ENCODE results near the gene NHERF1.

Gene NHERF1

DNA sequence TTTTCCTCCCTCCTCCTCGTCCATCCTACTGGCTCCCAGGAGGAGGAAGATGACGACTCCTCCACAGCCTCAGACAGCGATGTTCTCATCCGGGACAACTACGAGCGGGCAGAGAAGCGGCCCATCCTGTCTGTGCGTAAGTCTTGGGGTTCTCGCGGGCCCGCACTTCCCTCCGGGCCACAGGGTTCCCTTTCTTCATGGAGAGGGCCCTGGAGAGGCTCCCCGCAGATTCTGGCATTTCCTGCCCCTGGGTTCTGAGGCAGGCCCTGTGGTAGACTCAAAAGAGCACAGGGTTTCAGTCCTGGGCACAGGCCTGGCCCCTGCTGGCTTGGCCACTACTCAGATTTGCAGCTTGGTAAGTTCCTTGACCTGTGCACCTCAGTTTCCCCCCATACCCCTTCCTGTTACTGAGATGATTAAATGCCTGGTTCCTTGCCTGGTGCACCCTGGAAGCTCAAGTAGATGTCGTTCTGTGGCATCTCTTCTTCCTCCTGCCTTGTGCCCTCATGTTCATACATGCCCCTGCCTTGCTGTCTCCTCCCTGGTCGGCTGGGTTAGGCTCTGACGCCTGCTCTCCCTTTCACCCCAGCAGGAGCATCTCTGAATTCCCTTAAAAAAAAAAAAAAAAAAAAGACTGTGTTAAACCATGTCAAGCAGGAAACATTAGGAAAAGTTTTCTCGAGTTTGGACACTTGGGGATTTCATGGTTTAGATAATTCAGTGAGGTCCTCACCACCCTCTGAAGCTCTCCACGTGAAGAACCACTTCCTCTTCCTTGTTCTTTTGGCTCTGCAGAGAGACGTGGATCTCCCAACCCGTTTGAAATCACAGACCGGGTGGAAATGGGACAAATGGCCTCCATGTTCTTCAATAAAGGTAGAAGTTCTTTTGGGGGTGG is 42.0 kb downstream of the NHERF1 start:
- no peak for DNase-seq

DNA sequence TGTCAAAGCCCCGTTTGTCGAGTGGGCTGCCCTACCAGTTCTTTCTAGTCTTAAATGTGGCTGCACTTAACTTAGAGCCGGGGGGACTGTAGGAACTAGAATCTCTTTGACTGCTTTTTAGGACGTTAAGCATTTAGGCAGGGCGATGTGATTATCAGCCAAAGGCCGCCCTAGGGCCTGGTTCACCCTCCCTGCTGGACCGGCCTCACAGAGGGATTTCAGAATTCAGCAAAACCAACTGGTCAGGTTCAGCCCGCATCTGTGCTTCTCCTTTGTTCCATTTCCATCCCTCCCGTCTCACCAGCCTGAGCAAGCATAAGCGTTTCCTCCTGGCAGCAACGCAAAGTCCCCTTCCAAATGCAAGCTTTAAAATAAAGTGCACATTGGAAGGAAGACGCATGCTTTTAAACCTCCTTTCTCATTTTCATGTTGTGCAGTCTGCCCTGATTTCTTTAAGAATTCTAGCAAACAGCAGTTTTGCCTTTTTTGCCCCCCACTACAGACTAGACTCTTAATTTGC is 44.2 kb downstream of the NHERF1 start:
- no peak for DNase-seq

DNA sequence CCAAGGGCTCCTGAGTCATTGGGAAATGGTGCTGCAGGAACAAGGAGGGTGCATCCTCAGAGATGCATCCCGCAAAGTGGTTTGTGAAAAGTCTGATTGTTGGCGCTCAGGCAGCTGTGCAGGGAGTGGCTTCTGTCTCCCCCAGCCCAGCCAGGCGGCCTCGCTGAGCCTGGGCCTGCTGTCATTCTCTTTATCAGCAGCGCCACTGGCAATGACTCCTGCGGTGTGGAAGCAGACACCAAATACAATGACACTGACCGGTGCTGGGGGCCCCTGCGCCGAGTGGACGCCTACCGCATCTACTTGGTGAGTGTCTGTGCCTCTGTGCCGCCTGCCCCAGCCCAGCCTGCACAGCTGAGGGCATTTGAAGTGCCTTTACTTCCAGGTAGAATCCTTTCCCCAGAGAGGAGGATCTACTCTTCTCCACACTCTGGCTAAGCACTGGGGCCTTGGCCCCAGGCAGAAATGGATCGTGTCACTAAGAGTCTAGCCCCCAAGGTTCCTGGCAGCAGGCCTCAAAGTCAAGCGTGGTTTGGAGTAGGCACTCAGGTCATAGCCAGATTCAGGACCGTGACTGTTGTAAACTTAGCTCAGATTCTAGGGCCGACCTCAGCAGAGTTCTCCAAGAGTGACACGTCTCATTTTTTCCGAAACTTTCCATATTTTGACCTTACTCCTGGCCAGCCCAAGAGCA is 47.0 kb downstream of the NHERF1 start:
- no peak for DNase-seq

DNA sequence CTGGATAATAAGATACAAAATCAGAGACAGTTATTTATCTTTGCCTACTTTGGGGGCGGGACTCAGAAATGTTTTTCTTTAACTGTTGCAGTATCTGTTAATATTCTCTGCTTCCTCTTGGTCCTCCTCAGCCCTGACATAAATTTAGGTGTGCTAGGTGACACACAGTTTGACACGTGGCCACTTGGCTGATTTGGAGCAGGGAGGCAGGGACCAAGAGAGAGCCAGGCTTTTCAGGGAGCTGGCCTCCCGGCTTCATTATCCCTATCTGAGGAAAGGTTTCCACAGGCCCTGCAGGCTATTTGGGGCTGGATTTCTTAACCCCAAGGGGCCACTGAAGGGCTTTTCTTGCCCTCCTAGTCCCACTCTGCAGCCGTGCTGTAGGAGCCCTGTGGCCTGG is 47.8 kb downstream of the NHERF1 start:
- DNase-seq, result no peak

DNA sequence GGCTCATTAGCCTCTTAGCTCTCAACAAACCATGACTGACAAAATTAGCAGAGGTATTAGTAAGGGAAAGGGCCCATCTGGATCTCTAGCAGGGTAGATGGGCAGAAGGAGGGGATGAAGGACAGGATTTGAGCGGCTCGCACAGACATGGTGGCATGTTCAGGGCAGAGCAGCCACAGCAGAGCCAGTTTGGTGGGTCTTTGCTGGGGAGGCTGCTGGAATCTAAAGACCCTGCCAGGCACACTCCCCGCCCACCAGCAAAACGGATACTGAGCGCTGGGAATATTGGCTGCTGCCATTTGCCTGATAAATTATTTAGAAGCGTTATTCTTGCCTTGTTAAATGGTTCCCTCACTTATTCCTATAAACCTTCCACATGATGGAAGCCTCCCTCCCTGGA is 48.4 kb downstream of the NHERF1 start:
- no peak for DNase-seq

DNA sequence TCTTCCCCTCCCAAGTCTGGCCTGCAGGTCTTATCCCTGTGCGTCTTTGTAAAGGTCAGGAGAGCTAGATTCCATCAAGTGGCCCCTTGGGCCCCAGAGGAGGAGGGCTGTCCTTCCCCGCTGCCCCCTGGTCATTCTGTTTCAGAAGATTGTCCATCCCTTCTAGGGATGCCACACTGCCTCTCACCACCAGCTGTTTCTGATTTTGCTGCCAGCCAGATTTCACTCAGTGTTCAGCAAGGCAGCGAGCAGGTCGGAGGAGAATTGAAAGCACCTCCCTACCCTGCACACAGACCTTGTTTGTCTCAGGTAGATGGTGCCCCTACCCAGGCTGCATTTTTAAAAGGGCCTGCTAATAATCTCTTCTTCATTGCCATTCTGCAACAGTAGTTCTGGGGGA is 49.4 kb downstream of the NHERF1 start:
- no peak for DNase-seq

DNA sequence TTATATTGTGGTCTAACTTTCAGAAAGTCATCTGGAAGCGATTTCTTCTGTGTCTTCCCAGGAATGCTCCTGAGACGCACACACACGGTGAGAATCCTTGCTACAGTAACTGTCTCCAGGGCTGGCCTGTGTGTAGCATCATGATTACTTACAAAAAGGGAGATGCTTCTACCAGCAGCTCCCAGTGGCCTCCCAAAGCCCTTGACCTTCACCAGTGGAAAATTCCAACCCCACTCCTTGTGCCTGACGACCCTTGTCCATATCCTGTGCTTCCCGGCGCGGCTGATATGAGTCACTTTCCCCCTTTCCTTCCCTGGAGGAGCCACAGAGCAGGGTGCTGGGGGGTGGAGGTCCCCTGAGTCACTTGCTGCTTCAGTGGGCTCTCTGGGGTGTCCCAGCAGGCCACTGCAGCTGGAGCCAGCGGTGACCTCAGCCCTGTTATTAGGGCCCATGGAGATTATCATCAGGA is 49.8 kb downstream of the NHERF1 start:
- no peak for DNase-seq

DNA sequence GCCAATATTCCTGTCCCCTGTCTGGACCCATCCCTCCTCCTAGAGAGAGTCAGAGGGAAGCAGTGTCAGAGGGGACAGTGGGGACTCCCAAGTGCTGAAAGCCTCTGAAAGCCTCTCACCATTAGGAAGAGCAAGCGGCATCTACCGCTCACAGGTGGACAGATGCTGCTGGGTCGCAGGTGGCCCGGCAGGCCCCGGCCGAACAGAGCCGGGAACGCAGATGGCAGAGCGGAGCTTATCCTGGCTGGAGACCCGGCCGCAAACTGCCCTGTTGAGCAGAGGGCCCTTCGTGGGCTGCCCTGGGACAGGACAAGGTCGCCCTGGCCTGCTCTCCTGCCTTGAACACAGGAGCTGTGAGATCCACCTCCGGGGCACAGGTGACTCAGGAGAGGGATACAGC is 50.7 kb downstream of the NHERF1 start:
- DNase-seq, result no peak

DNA sequence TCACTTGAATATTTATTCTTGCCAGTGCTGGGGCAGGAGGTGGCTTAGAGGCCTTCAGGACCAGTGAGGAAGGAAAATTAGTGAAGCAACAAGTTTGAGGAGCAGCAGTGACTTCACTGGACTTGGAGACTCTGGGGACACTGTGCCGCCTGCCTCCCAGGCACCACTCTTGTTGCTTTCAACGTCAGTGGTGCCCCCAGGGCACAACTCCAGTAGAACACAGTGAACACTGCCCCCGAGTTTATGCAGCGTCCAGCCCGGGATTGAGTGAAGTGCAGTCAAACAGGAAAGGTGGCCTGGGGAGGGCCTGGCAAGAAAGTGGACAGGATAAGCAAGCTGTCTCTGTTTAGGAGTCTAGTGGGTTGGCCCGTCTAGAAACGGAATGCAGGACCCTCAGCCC is 52.1 kb downstream of the NHERF1 start:
- no peak for DNase-seq

DNA sequence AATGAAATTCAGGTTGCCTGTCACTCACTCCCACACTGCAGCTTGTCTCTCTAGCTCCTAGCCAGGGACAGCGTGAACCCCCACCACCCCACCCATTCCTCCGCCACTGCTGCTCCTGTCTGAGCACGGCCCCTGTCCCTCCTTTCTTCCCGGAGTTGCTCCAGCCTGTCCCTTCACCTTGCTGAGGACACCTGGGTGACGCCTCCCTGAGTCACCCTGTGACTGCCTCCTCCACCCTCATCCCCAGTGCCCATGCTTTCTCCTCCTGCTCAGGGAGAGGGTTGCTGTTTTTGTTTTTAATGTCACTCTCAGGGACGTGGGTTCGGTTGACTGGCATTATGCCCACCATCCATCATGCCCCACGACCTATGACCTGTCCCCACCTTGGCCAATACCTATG is 53.5 kb downstream of the NHERF1 start:
- DNase-seq, result no peak

DNA sequence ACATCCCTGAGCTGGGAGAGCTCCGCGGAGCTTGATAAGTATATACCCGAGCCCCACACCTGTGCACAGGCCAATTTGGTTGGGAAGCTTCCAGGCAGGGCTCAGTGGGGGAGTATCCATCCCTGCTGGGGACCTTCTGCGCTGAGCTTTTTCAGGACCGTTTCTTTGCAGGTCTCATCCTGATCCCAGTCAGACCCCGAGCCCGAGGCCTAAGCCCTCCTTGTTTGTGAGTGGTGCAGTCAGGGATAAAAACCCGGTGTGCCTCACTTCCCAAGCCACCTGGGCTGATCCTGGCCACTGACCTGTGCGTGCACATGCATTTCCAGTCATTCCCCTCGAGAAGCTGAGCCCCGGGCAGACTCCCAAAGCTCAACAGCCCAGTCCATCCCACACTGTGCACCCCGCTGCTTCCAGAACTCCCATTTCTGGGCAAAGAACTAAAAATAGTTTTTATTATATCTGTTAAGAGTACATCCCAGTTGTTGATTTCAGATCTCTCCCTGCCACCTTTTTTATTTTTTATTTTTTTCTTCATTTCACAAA is 55.0 kb downstream of the NHERF1 start:
- no peak for DNase-seq

DNA sequence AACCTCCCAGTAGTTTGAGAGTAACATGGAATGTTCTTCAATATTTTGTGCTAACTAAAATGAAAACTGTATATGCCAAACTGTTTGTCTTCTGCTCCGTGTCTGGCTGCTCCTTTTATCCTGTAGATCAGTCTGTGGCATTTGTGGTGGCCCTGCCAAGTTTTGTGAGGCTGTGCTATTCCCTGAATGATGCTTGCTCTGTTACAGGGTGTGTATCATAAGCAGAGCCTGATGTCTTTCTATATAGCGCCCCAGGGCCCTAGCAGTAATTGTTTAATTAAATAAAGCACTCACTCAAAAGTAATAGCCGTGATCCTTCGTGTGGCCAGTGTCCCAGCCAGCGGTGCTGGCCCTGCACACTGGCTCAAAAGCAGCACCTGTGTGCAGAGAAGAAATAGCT is 55.5 kb downstream of the NHERF1 start:
- DNase-seq, result no peak

DNA sequence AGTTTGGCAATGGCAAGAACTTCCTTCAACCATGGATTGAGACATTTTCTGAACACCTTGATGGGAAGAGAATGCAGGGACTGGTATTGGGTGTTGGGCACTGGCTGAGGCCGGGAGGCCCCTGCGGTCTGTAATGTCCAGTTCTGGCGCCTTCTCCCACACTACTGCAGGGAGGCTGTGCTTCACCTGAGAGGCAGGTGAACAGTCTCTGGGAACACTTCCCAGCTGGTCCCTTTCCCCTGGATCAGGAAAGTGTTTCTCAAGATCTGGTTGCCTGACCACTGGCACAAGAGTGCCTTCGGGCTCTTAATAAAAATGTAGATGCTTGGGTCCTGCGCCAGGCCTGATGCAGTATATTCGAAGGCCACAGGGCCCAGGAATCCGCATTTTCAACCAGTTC is 56.3 kb downstream of the NHERF1 start:
- no peak for DNase-seq

DNA sequence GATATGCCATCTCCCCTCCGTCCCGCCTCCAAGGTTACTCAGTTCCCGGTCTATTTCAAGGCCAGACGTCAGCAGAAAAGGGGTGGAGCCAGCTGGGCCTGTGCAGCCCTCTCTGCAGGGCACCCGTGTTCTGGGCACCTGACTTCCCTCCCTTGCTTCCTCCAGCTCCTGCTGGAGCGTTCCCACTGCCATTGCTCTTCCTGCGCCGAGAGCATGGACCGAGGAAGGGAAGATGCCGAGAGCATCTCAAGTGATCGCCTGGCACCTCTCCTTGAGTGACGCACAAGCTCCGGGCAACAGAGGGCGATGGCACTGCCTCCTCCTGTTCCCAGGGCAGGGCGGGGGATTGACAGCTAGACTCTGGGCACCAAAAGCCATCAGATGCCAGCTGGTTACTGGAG is 57.2 kb downstream of the NHERF1 start:
- DNase-seq, result no peak

DNA sequence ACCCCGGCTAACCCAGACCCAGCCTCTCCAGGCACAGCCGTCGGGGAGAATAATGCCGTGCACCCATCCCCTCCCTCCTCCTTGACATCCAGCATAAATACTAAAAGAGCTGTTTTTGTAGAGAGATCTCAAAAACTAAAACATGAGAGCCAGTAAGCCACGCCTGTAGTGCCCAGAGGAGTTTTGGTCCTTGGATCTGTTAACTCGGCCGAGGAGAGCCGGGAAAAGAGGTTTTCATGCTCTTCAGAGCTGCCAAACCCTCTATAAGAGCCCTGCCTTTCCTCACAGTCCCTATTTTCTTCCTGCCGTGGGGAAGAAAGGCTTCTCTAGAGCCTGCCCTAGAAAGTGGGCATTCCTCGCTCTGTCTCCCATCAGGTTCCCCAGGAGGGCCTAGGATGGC is 57.9 kb downstream of the NHERF1 start:
- no peak for DNase-seq

DNA sequence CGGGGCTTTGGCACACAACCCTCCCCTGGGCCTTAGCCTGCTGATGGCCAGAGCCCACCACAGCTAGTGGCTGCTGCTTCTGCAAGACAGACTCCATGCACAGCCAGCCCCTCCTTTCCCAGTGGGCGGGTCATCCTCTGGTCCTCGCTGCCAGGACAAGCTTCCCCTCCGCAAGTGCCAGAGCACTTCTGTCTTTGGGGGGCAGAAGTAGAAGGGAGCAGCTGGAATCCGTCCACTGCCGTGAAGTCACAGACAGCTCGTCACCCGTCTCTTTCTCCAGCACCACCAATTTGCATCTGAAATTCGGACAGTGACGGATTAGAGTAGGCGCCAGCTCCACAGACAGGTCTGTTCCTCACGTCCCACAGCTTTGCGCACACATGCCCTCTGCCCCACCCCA is 59.0 kb downstream of the NHERF1 start:
- no peak for DNase-seq

DNA sequence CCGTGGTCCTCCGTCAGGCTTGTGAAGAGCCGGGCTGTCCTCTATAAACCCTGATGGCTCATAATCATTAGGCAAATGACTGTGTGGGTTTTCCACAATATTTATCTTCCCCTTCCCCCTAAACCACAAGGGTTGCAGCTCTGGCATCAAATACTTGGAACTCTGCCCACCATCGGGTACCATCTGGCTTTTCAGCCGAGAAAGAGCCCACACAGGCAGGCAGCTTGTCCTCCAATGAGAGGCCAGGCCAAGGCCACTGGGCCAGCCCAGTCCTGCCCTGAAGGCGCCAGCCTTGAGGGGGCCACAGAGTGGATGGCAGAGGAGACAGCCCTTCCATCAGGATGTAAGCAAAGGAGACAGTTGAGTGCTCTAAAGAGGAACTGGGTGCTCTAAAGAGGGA is 59.5 kb downstream of the NHERF1 start:
- DNase-seq, result no peak

DNA sequence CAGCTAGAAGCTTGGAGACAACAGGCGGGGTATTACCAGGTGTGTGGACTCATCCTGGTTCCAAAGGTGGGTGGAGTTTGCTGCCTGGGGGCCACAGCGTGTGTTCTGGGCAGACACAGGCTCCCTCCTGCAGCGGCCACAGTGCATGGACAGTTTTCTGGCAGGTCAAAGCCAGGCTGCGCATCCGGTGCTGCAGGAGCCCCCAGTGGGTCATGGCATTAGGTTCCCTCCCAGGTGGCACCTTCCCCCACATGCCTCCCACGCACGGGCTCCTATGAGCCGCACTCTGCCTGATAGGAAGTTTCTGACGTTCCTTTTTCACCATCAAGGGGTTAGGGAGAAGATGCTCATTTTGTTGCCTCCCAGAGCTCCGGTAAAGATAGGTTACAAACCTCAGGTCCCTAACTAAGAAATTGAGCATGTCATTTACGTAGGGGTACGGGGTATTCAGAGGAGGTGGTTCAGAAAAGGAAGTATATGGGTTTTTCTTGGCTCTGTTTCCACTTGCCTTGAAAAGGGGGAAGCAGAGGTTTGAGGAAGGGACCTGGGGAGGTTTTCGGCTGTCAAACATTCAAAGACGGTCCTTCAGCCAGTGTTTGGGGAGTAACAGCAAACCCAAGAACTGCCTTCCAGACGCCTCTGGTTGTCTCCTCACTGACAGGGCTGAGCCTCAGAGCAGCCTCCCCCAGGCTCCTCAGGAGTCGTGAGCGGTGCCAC is 60.4 kb downstream of the NHERF1 start:
- DNase-seq, result no peak

DNA sequence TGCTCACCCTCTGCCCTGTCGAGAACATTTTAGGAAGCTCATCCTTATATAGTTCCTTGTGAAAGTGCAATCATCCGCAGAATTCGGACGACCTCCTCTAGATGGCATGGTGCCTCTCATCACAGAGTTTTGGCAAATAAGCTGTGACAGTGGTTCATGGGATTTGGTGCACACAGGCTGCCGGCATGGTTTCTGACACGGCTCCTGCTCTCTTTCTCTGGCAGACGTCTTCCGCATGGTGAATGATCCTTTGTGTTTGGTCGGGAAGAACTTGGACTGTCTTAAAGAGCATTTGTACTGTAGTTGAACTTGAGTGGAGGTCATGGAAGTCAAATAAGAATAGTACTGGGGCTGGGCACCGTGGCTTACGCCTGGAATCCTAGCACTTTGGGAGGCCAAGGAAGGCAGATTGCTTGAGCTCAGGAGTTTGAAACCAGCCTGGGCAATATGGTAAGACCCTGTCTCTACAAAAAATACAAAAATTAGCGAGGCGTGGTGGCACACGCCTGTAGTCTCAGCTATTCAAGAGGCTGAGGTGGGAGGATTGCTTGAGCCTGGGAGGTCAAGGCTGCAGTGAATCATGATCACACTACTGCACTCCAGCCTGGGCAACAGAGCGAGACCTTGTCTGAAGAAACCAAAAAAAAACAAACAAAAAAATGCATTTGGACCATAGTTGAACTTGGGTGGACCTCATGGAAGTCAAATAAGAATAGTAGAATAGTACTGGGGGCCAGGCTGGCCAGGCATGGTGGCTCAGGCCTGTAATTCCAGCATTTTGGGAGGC is 62.5 kb downstream of the NHERF1 start:
- no peak for DNase-seq

DNA sequence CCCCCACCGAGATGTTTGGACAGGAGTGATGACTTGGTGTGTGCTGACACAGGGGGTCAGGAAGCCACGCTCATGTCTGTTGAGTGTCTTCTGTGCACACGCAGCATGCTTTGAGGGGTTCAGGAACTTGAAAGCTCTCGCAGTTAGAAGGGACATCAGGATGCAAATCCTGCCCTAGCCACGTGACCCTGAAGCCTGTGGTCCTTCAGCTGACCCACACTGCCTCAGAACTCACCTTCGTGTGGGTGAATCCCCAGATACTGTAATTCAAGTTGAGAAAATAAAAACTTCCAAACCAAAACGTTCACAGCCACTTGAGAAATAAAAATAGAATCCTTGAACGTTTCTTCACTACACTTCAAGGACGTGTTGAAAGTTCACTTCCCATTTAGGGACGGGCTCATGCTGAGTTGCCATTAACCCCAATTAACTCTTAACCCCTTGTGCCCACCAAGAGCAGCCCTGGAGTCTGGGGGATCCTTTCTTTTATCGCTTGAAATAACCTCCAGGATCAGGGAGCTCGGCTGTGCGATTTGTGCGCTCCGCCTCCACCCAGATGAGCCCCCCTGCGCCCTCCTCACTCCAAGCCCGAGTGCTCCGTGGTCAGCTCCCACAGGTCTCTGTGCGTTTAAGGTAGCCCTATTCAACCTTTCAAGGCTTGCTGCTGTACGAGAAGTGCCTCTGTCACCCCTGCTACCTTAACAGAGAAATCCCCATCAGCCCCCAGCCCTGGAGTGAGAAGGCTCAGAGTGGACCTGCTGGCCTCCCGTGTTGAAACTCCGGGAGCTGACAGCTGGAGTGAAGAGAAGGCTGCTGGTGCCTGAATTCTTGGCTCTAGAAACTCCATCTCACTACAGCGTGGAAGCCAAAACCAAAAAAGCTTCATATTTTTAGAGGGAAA is 63.9 kb downstream of the NHERF1 start:
- DNase-seq, result no peak

DNA sequence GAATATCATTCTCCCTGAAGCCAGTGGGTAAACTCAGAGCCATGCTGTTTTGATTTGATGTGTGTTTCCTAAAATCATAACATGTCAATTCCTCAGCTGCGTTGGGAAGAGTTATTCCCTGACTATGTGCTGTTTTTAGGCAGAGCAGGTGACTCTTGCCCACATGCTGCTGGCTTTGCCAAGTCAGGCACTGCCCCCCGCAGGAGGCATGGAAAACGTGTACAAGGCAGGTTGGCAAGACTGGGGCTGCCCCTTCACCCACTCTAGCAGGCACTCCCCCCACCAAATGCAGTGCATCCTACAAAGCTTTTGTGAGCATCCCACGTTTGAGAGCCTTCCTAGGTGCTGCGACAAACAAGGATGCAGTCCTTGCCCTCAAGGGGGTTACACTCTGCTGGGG is 66.0 kb downstream of the NHERF1 start:
- DNase-seq, result no peak

Measured in activated naive CD4-positive, alpha-beta T cell treated with anti-CD3 and anti-CD28 coated beads, Interleukin-2, amount 50 U/mL, for 16 hours (primary cell).